Panc1 (cell line): ENCODE measurements around the gene SIGLEC1.

Experiments
- CTCF ChIP-seq: fragments of 450-650 bp; IDR thresholded peaks from 2 replicates; pipeline ENCODE4 v1.5.1; 2017; ENCODE audit warnings: mild to moderate bottlenecking
- POLR2AphosphoS5 ChIP-seq: IDR thresholded peaks from 2 replicates; pipeline ENCODE4 v1.6.1; 2012; ENCODE audit warnings: mild to moderate bottlenecking, low read depth, low read length, moderate library complexity

DNA sequence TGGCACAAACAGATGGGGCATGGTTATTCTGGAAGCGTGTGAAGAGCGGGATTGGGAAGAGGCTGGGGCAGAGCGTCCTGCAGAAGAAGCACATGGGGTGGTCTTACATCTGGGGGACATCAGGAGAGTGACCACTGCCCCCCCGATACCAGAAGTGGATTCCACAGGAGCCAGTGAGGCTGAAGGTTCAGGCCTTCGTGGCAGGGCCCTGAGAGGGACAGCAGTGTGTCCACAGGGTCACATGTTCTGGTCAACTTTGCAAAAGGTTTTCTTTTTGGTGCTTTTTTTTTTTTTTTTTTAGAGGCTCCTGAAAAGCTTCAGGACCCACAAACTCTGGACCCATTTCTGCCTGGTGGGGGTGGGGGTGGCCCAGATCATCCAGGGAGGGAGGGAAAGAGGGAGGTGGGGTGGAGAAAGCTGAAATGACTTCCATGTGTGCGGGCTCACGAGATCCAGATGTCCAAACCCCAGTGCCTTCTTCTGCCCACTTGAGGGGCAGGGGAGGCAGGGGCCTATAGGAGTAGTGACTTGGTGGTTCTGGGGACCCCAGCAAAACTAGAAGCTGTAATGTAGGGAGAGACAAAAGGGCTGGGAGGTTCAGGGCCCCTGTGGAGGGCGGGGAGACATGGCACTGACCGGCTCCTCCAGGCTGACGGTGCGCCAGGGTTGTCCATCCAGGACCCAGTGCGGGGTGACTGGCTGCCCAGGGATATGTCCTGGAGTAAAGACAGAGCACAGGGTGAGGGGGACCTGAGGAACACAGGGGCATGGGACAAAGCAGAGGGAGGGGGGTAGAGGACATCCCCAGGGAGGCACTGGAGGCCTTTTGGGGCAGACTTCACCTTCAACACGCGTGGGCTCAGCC is 33.3 kb downstream of the SIGLEC1 start:
- TF ChIP-seq CTCF (no peak), POLR2AphosphoS5 (no peak)
